AG04450 (cell line): ENCODE measurements around the gene CDK16. TPM values are rescaled to one million over a fixed set of nuclear protein-coding genes. Genes with fewer than 3 reads are reported as not detected.

ENCODE experiments used
- CTCF ChIA-PET: fragments of 300-600, 350-600 bp; formaldehyde crosslinking; extraction: SDS; loops from one replicate; lab custom pipeline; 2022; ENCODE audit warnings: antibody characterized with exemption, inconsistent platforms; lab: Charles Lee
- POLR2A ChIA-PET: fragments of 350-600 bp; formaldehyde crosslinking; extraction: SDS; loops from one replicate; lab custom pipeline; 2021; ENCODE audit warnings: antibody characterized with exemption, inconsistent platforms; lab: Yijun Ruan, JAX
- DNase-seq: peaks from one replicate; pipeline ENCODE4 v3.0.0-alpha.2; 2011; ENCODE audit warnings: low read depth, low spot score
- H3K27ac ChIP-seq: one replicate; pipeline ENCODE4 v1.5.1; 2012; ENCODE audit warnings: low read depth, low read length, control low read depth
- H3K27me3 ChIP-seq: one replicate; pipeline ENCODE4 v1.6.0; 2012; ENCODE audit warnings: low read length; ENCODE audit not compliant: control insufficient read depth, insufficient read depth
- H3K4me3 ChIP-seq: 2 replicates; pipeline ENCODE4 v1.5.1; 2011; ENCODE audit warnings: mild to moderate bottlenecking, low read depth, low read length, control low read depth
- H3K9me3 ChIP-seq: 2 replicates; pipeline ENCODE4 v1.5.1; 2012; ENCODE audit warnings: low read length; ENCODE audit not compliant: control insufficient read depth, insufficient read depth
- CTCF ChIP-seq: IDR thresholded peaks from 2 replicates; pipeline ENCODE4 v1.5.1; 2011; ENCODE audit warnings: low read depth, low read length, control low read depth, inconsistent platforms
- polyA plus RNA-seq: library from polyadenylated mRNA; depleted of rRNA; stranded (reverse); fragments of >200 nt; gene quantifications from 2 replicates; pipeline ENCODE4 v1.2.3, GENCODE V29; 2011

CDK16 gene
- polyA plus RNA-seq, 1 experiment = 89.9 TPM

- no peak overlapping the region for H3K4me3 ChIP-seq
- H3K9me3 ChIP-seq = no peaks in the 10 kb centered on the region
- no peak overlapping the region for H3K27ac ChIP-seq
- POLR2A ChIA-PET = no interaction called here
- CTCF ChIA-PET = no interaction called here
- TF ChIP-seq CTCF = no peak
- no peaks in the 10 kb centered on the region for H3K27me3 ChIP-seq
- no peak for DNase-seq
These were observed 4.4 kb downstream of the CDK16 start for GRCh38 chrX:47222751-47223350.

- TF ChIP-seq CTCF = no peak
- POLR2A ChIA-PET = no interaction called here
- CTCF ChIA-PET = no interaction called here
These were observed 5.2 kb downstream of the CDK16 start for GRCh38 chrX:47223476-47224250.

GRCh38 chrX:47224266-47224895 is 5.9 kb downstream of the CDK16 start:
- no peaks in the 10 kb centered on the region for H3K9me3 ChIP-seq
- no peak overlapping the region for H3K4me3 ChIP-seq
- no peaks in the 10 kb centered on the region for H3K27me3 ChIP-seq
- no peak for TF ChIP-seq CTCF
- ChIA-PET POLR2A (no interaction called here), CTCF (no interaction called here)
- H3K27ac ChIP-seq = no peak overlapping the region
- no peak for DNase-seq

More at GRCh38 chrX:47223476-47224250, 5.2 kb downstream of the CDK16 start:
- Histone ChIP-seq H3K27me3 (no peaks in the 10 kb centered on the region), H3K4me3 (no peak overlapping the region), H3K27ac (no peak overlapping the region), H3K9me3 (no peaks in the 10 kb centered on the region)
- DNase-seq = no peak

GRCh38 chrX:47224896-47225290 is 6.4 kb downstream of the CDK16 start:
- no peak for DNase-seq
- ChIA-PET CTCF (no interaction called here), POLR2A (no interaction called here)
- H3K27me3 ChIP-seq = no peaks in the 10 kb centered on the region
- TF ChIP-seq CTCF = no peak
- H3K9me3 ChIP-seq = no peaks in the 10 kb centered on the region
- no peak overlapping the region for H3K4me3 ChIP-seq
- H3K27ac ChIP-seq = no peak overlapping the region

GRCh38 chrX:47226071-47226470 is 7.6 kb downstream of the CDK16 start:
- ChIA-PET CTCF (no interaction called here), POLR2A (no interaction called here)
- no peak for TF ChIP-seq CTCF
- H3K4me3 ChIP-seq = no peak overlapping the region
- H3K27ac ChIP-seq = no peak overlapping the region
- DNase-seq = no peak
- H3K9me3 ChIP-seq = no peaks in the 10 kb centered on the region
- no peaks in the 10 kb centered on the region for H3K27me3 ChIP-seq
